ENCODE results near the gene P2RY4. TPM values are rescaled to one million over a fixed set of nuclear protein-coding genes. Genes with fewer than 3 reads are reported as not detected.
"Not testable (repeated sequence)": the region's sequence is repeated elsewhere in the genome, so short reads cannot be mapped to it uniquely, and the experiment has no call there.

The P2RY4 gene
- polyA plus RNA-seq, 3 donors: 0.12 to 0.47 (median 0.14) TPM

- no peak for DNase-seq (ENCODE audit: extremely low read depth in 1 of 11, low read depth in 9 of 11, low spot score in 4 of 11)
Observed at GRCh38 chrX:70253377-70254062, 6.5 kb downstream of the P2RY4 start.

GRCh38 chrX:70252491-70252890 is 7.5 kb downstream of the P2RY4 start:
- no peak for DNase-seq (ENCODE audit: extremely low read depth in 1 of 11, low read depth in 9 of 11, low spot score in 4 of 11)

- no peak for DNase-seq (ENCODE audit: extremely low read depth in 1 of 11, low read depth in 9 of 11, low spot score in 4 of 11)
Observed at GRCh38 chrX:70247252-70247651, 12.8 kb downstream of the P2RY4 start.

GRCh38 chrX:70244881-70245280 is 15.1 kb downstream of the P2RY4 start:
- no peak for DNase-seq (ENCODE audit: extremely low read depth in 1 of 11, low read depth in 9 of 11, low spot score in 4 of 11)

- not testable (repeated sequence) for DNase-seq (ENCODE audit: extremely low read depth in 1 of 11, low read depth in 9 of 11, low spot score in 4 of 11)
Observed at GRCh38 chrX:70243601-70244000, 16.4 kb downstream of the P2RY4 start.

- no peak for DNase-seq (ENCODE audit: extremely low read depth in 1 of 11, low read depth in 9 of 11, low spot score in 4 of 11)
Observed at GRCh38 chrX:70241501-70241900, 18.5 kb downstream of the P2RY4 start.

- DNase-seq (ENCODE audit: extremely low read depth in 1 of 11, low read depth in 9 of 11, low spot score in 4 of 11): no peak
Observed at GRCh38 chrX:70240751-70241150, 19.3 kb downstream of the P2RY4 start.

- DNase-seq (ENCODE audit: extremely low read depth in 1 of 11, low read depth in 9 of 11, low spot score in 4 of 11): no peak
Observed at GRCh38 chrX:70234355-70234754, 25.6 kb downstream of the P2RY4 start, which contains the start of gene AWAT1. AWAT1 (plus strand) TSS chrX:70234655; CDS start chrX:70234696, 41 bp downstream.

GRCh38 chrX:70231666-70232065 is 28.3 kb downstream of the P2RY4 start:
- DNase-seq (ENCODE audit: extremely low read depth in 1 of 11, low read depth in 9 of 11, low spot score in 4 of 11): no peak

GRCh38 chrX:70226687-70227086 is 33.3 kb downstream of the P2RY4 start:
- no peak for DNase-seq (ENCODE audit: extremely low read depth in 1 of 11, low read depth in 9 of 11, low spot score in 4 of 11)

- DNase-seq (ENCODE audit: extremely low read depth in 1 of 11, low read depth in 9 of 11, low spot score in 4 of 11): no peak
Observed at GRCh38 chrX:70226048-70226447, 34.0 kb downstream of the P2RY4 start.

GRCh38 chrX:70219938-70220764 is 39.9 kb downstream of the P2RY4 start:
- DNase-seq (ENCODE audit: extremely low read depth in 1 of 11, low read depth in 9 of 11, low spot score in 4 of 11): no peak

- DNase-seq (ENCODE audit: extremely low read depth in 1 of 11, low read depth in 9 of 11, low spot score in 4 of 11): not testable (repeated sequence)
Observed at GRCh38 chrX:70209570-70209969, 50.4 kb downstream of the P2RY4 start.

GRCh38 chrX:70208479-70208878 is 51.5 kb downstream of the P2RY4 start:
- no peak for DNase-seq (ENCODE audit: extremely low read depth in 1 of 11, low read depth in 9 of 11, low spot score in 4 of 11)

Other genes with a start within 250 kb of the P2RY4 start
- gene AWAT2, start 210.3 kb downstream of the P2RY4 start, polyA plus RNA-seq (ENCODE audit: insufficient read length in 3 of 3): not detected
- not detected for gene OTUD6A, start 197.7 kb downstream of the P2RY4 start, polyA plus RNA-seq (ENCODE audit: insufficient read length in 3 of 3)
- gene IGBP1, start 126.8 kb downstream of the P2RY4 start, polyA plus RNA-seq (ENCODE audit: insufficient read length in 3 of 3): 100 to 1,000 TPM in 1 of 3 donors, 10 to 100 TPM in 2; 91.1 to 112 (median 96.4) TPM
- gene DGAT2L6, start 82.7 kb downstream of the P2RY4 start, polyA plus RNA-seq (ENCODE audit: insufficient read length in 3 of 3): not detected
- gene AWAT1, start 25.5 kb downstream of the P2RY4 start, polyA plus RNA-seq (ENCODE audit: insufficient read length in 3 of 3): not detected
- gene ARR3, start 8.1 kb upstream of the P2RY4 start, polyA plus RNA-seq (ENCODE audit: insufficient read length in 3 of 3): 1 to 10 TPM in 1 of 3 donors, under 1 TPM in 2; 0.45 to 1.0 (median 0.79) TPM
- 1 to 10 TPM in 1 of 3 donors, under 1 TPM in 2; 0.72 to 1.2 (median 0.79) TPM for gene RAB41, start 22.0 kb upstream of the P2RY4 start, polyA plus RNA-seq (ENCODE audit: insufficient read length in 3 of 3)
- 10 to 100 TPM; 49.8 to 58.3 (median 57.6) TPM for gene PDZD11, start 29.7 kb upstream of the P2RY4 start, polyA plus RNA-seq (ENCODE audit: insufficient read length in 3 of 3)
- 10 to 100 TPM; 13.0 to 22.6 (median 22.2) TPM for gene KIF4A, start 29.9 kb upstream of the P2RY4 start, polyA plus RNA-seq (ENCODE audit: insufficient read length in 3 of 3)
- gene GDPD2, start 163.1 kb upstream of the P2RY4 start, polyA plus RNA-seq (ENCODE audit: insufficient read length in 3 of 3): 1 to 10 TPM in 2 of 3 donors, under 1 TPM in 1; 0.99 to 1.8 (median 1.8) TPM
- gene DLG3, start 184.6 kb upstream of the P2RY4 start, polyA plus RNA-seq (ENCODE audit: insufficient read length in 3 of 3): 10 to 100 TPM; 38.0 to 41.5 (median 39.3) TPM